GM18907 (cell line): ENCODE measurements around the gene GMDS.

Source experiments
- ATAC-seq: cut with Tn5 transposase; IDR thresholded peaks from one replicate; pipeline ENCODE4 v1.9.1; 2021; ENCODE audit warnings: mild to moderate bottlenecking, moderate library complexity; ENCODE audit not compliant: unreplicated experiment

GMDS gene

GRCh38 chr6:2141644-2142290 is 103.6 kb downstream of the GMDS start:
- ATAC-seq = no peak

DNA sequence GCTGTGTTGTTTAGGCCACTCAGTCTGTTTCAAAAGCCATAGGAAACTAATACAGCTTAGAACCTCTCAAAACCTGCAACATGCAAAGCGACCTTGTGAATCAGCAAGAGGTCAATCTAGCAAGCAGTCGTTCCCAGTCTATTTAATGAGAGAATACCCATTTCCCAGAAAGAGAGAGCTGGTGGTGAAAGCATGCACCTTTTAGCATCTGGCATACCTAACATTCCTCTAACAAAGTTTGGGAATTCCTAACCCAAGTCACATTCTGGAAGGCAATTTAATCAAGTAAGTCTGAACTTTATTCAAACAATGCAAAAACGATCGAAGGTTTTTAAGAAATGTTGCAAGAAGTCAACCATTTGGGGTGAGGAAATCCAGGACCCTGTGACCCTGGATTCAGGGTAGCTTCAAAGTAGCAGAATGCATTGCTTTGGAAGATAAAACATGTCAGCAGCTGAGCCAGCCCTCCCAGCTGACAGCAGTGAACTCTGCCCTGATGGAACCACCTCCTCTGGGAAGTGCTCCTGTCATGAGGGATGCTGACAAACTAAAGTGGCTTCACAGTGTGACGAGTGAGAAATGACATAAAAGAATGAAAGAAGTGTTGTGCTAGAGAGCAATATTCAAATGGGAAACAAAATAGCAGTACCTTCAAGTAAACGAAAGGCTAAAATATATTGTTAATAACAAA is 104.8 kb downstream of the GMDS start:
- ATAC-seq = no peak

GRCh38 chr6:2135401-2135800 is 110.0 kb downstream of the GMDS start:
- no peak for ATAC-seq

DNA sequence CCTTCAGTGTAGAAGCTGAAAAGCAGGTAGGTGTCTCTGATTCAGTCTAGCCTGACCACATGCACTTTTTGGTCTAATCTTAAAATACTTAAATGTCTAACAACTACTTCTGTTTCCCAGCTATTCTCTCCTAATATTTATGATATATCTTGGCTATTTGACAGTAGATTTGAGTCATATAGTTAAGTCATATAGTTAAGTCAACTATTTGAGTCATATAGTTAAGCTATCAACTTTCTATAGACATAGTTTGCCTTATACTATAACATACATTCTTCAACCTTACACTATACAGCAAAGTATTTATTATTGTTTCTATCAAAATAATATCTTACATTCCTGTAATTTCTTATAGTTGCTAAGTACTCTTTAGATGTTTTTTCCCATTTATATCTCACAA is 110.9 kb downstream of the GMDS start:
- ATAC-seq = no peak

DNA sequence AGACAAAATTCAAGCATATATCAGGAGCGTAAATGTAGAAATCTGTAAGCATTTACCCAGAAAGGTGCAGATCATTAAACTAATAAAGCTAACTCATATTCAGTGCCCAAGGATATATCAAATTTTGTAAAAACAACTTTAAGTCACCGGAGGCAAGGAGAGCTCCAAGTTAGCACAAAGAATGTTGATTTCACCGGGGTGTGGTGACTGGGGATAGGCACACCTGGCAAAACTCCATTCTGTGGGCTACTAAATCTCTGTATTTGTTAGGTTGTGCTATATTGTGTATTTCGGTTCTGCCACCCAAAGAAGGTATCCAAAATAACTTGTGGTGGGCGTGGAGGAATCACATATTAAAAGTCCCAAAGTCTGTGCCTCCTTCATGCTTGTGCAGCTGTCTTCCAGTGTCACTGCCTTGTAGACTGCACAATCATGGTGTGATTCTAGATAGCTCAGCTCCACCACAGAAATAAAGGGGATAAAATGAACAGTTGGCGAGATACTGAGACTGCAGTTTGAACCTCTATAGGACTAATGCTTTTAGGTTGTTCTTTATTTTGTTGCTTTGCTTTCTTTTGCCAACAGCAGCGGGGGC is 111.6 kb downstream of the GMDS start:
- ATAC-seq = no peak

- no peak for ATAC-seq
Observed at GRCh38 chr6:2132916-2133315, 112.5 kb downstream of the GMDS start.

- ATAC-seq = no peak
Observed at GRCh38 chr6:2132416-2132815, 113.0 kb downstream of the GMDS start.

- ATAC-seq = peak; percentile 70
Observed at GRCh38 chr6:2129182-2129621, 116.2 kb downstream of the GMDS start.

- peak; percentile 59 for ATAC-seq
Observed at GRCh38 chr6:2127484-2127911, 117.9 kb downstream of the GMDS start.

- no peak for ATAC-seq
Observed at GRCh38 chr6:2126351-2126750, 119.1 kb downstream of the GMDS start.

DNA sequence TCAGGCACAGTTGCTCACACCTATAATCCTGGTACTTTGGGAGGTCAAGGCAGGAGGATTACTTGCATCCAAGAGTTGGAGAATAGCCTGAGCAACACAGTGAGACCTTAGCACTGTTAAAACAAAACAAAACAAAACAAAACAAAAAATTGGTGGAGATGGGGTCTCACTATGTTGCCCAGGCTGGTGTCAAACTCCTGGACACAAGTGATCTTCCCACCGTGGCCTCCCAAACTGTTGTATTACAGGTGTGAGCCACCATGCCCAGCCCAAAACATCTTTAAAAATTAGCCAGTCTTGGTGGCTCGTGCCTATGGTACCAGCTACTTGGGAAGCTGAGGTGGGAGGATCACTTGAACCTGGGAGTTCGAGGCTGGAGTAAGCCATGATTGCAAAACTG is 120.2 kb downstream of the GMDS start:
- no peak for ATAC-seq

- ATAC-seq = no peak
Observed at GRCh38 chr6:2124260-2124709, 121.1 kb downstream of the GMDS start.

GRCh38 chr6:2120912-2121311 is 124.5 kb downstream of the GMDS start:
- ATAC-seq = no peak

GRCh38 chr6:2119275-2119674 is 126.1 kb downstream of the GMDS start:
- no peak for ATAC-seq

GRCh38 chr6:2118136-2118535 is 127.3 kb downstream of the GMDS start:
- no peak for ATAC-seq

DNA sequence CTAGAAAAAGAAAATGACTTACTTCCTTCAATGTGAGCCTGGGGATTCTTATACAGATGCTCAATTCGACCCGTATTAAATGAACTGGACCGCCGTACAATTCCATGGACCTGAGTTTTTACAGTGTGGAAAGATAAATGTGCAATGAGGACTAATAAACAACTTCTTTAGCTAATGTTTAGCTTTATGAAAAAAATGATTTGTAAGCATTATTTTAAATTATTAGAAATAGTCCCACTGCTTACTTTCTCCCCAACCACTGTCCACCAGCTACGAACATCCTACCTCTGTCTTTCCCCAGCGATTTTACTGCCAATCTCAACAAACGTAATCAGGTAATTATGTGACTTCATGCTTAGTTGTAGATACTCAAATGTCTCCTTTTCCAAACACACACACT is 128.0 kb downstream of the GMDS start:
- ATAC-seq = no peak

DNA sequence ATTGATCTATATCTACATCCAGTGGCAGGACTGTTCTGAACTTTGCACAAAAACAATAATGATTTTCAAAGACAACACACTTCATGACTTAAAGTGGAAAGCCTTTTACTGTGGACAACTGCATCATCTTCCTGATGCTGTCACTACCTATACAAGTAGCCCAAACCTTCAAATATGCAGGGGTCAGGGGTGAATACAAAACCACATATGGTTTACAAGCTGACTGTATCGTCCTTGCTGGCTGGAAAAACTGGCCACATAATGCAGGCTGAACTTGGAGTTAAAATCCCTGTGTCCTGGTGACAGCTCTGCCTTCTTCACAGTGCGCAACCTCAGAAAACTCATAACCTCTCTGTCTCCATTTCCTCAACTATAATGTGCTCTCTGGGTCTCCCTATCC is 128.9 kb downstream of the GMDS start:
- no peak for ATAC-seq

DNA sequence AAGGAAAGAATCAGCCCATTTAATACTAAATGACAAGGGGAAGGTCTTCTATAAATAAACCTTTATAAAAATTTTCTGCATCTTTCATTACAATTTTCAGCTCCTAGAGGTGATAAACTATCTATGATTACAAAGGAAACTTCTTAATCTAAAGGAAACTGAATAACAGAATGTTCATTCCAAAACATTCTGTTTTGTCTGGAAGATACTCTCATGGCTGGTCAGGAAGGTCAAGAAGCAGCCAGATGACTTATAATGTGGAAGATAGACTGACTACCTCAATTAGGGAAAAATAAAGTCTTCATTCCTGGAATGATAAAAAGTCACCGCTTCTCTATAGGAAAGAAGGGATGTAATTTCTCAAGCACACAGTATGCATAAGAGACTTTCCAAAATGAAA is 131.3 kb downstream of the GMDS start:
- no peak for ATAC-seq

- no peak for ATAC-seq
Observed at GRCh38 chr6:2111162-2111677, 134.2 kb downstream of the GMDS start.

- peak; percentile 46 for ATAC-seq
Observed at GRCh38 chr6:2110504-2110903, 134.9 kb downstream of the GMDS start.

DNA sequence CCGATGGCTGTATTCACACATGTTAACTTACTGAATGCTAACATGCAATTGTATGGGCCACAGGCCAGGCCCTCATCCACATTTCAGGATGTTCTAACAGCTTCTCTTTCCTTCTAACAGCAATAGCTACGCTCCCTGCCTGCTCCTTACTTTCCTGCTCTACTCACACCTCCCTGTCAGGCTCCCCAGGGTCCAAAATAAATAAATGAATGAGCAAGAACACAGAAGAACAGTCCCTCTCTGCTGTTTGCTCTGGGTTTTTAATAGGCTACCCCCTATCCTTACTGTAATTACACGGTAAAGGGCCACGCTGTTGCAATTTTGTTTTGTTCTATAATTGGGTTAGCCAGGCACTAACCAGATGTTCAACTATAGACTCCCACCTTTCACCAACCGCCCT is 135.6 kb downstream of the GMDS start:
- ATAC-seq = no peak

DNA sequence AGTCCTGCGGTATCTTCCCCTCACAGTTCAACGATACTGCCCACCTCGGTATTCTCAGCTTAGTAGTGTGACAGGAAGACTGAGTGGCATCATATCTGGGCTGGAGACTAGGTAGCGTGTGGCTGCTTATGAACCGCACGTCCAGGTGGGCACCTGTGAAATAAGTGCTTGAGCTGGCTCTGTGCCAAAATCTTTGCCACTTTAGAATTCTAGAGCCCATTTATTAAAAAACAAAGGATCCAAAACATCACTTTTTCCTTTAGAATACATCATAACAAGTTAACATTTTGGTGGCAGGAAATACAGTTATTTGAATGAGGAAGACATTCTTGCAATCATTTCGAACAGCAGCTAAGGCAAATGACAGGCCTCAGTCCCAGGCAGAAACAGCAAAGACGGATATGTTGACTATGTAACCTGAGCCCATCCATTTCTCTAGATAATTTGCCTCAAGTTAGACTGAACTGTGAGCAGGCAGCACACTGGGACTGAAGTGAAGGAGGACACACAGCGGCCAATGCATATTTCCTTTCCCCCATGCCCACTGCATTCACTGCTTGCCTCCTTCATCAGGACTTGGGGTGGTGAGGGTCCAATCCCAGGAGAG is 136.6 kb downstream of the GMDS start:
- no peak for ATAC-seq
